Neural progenitor cell (in vitro differentiated cells): ENCODE measurements around the gene CRTC1. TPM values are rescaled to one million over a fixed set of nuclear protein-coding genes. Genes with fewer than 3 reads are reported as not detected.
"Not testable (repeated sequence)": the region's sequence is repeated elsewhere in the genome, so short reads cannot be mapped to it uniquely, and the experiment has no call there.

ENCODE experiments used
- DNase-seq: peaks from one replicate; pipeline ENCODE4 v3.0.0-alpha.2; 2016; ENCODE audit warnings: low spot score
- H2AFZ ChIP-seq: fragments of 200-600 bp; sonication (generic); replicated peaks from 2 replicates; pipeline ENCODE4 v1.6.1; 2016; ENCODE audit warnings: antibody characterized with exemption
- H3F3A ChIP-seq: fragments of 200-600 bp; sonication (generic); 2 replicates; pipeline ENCODE4 v1.6.1; 2016; ENCODE audit warnings: antibody characterized with exemption, low read depth
- H3K27ac ChIP-seq: fragments of 200-600 bp; sonication (generic); 2 replicates; pipeline ENCODE4 v1.5.1; 2016; ENCODE audit warnings: mild to moderate bottlenecking
- H3K27me3 ChIP-seq: fragments of 200-600 bp; sonication (generic); 2 replicates; pipeline ENCODE4 v1.6.1; 2016; ENCODE audit warnings: mild to moderate bottlenecking, moderate library complexity
- H3K36me3 ChIP-seq: fragments of 200-600 bp; sonication (generic); 2 replicates; pipeline ENCODE4 v1.5.1; 2016
- H3K4me1 ChIP-seq: fragments of 200-600 bp; sonication (generic); 2 replicates; pipeline ENCODE4 v1.6.1; 2016; ENCODE audit warnings: mixed run types
- H3K4me2 ChIP-seq: fragments of 200-600 bp; sonication (generic); 2 replicates; pipeline ENCODE4 v1.6.1; 2016
- H3K4me3 ChIP-seq: fragments of 200-600 bp; sonication (generic); 2 replicates; pipeline ENCODE4 v1.5.1; 2016
- H3K79me2 ChIP-seq: fragments of 200-600 bp; sonication (generic); 2 replicates; pipeline ENCODE4 v1.6.1; 2016; ENCODE audit warnings: low read depth
- H3K9ac ChIP-seq: fragments of 200-600 bp; sonication (generic); 2 replicates; pipeline ENCODE4 v1.6.1; 2016
- H3K9me3 ChIP-seq: fragments of 200-600 bp; sonication (generic); 2 replicates; pipeline ENCODE4 v1.5.1; 2016; ENCODE audit warnings: low read depth
- H4K20me1 ChIP-seq: fragments of 200-600 bp; sonication (generic); 2 replicates; pipeline ENCODE4 v1.6.1; 2016; ENCODE audit warnings: low read depth
- H3K27ac Mint-ChIP-seq: 3 replicates; pipeline ENCODE4 v1.8.0; 2021; ENCODE audit warnings: mixed read lengths
- H3K27me3 Mint-ChIP-seq: 2 replicates; pipeline ENCODE4 v1.8.0; 2022; ENCODE audit warnings: low read depth, mild to moderate bottlenecking, inconsistent platforms, moderate library complexity, mixed read lengths; ENCODE audit not compliant: insufficient read depth
- H3K36me3 Mint-ChIP-seq: 3 replicates; pipeline ENCODE4 v1.8.0; 2021; ENCODE audit warnings: mixed read lengths
- H3K4me1 Mint-ChIP-seq: 3 replicates; pipeline ENCODE4 v1.8.0; 2021; ENCODE audit warnings: mixed read lengths
- H3K4me3 Mint-ChIP-seq: 3 replicates; pipeline ENCODE4 v1.8.0; 2021; ENCODE audit warnings: mild to moderate bottlenecking, moderate library complexity, mixed read lengths
- H3K9me3 Mint-ChIP-seq: 3 replicates; pipeline ENCODE4 v1.8.0; 2020; ENCODE audit warnings: mixed read lengths
- EZH2 ChIP-seq: fragments of 200-600 bp; sonication (generic); IDR thresholded peaks from 2 replicates; pipeline ENCODE4 v1.6.1; 2017; ENCODE audit warnings: antibody characterized with exemption, mild to moderate bottlenecking, moderate library complexity
- EZH2phosphoT487 ChIP-seq: fragments of 200-600 bp; sonication (generic); IDR thresholded peaks from 2 replicates; pipeline ENCODE4 v1.6.1; 2017; ENCODE audit warnings: antibody characterized with exemption
- total RNA-seq: library from RNA; depleted of rRNA; stranded (reverse); fragments of >200 nt; gene quantifications from 2 replicates; pipeline ENCODE4 v1.2.3, GENCODE V29; 2015; ENCODE audit warnings: low replicate concordance
- TF ChIP-seq, protein P1 (sequence below): fragments of 200-600 bp; sonication (generic); IDR thresholded peaks from 2 replicates; pipeline ENCODE4 v1.5.1; 2017; ENCODE audit warnings: antibody characterized with exemption, mild to moderate bottlenecking

CRTC1 gene
- total RNA-seq, 1 donor from 2014 or later: 2.4 TPM

- no peaks in the 10 kb centered on the region for H3K79me2 ChIP-seq
- H3K4me1 Mint-ChIP-seq: peaks cover 35% of the 10 kb centered on the region
Observed at GRCh38 chr19:18733196-18733647, 49.7 kb downstream of the CRTC1 start.

DNA sequence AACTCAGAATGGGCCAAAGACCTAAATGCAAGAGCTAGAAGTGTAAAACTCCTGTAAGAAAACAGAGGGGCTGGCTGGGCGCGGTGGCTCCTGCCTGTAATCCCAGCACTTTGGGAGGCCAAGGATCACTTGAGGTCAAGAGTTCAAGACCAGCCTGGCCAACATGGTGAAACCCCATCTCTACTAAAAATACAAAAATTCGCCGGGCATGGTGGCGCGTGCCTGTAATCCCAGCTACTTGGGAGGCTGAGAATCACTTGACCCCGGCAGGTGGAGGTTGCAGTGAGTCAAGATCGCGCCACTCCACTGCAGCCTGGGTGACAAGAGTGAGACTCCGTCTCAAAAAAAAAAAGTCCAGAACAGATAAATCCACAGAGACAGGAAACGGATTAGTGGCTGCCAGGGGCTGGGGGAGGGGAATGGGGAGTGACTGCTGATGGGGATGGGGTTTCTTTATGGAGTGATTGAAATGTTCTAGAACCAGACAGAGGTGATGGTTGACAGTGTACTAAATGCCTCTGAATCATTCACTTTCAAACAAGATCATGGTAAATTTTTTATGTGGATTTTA is 50.4 kb downstream of the CRTC1 start:
- H3K36me3 ChIP-seq, DNase-seq, H3F3A ChIP-seq, H3K4me3 Mint-ChIP-seq, H3K9me3 ChIP-seq, H3K4me2 ChIP-seq, H2AFZ ChIP-seq, H3K9me3 Mint-ChIP-seq, H3K4me3 ChIP-seq, H3K27me3 ChIP-seq, H3K36me3 Mint-ChIP-seq, H3K27ac ChIP-seq, H3K79me2 ChIP-seq, H3K27me3 Mint-ChIP-seq, H3K9ac ChIP-seq: not testable (repeated sequence)
- Histone ChIP-seq H4K20me1 (peaks cover 42% of the 10 kb centered on the region), H3K4me1 (peaks cover 13% of the 10 kb centered on the region)
- H3K4me1 Mint-ChIP-seq: peaks cover 35% of the 10 kb centered on the region
- peak overlapping the region; percentile 66 for H3K27ac Mint-ChIP-seq

More at GRCh38 chr19:18733196-18733647, 49.7 kb downstream of the CRTC1 start:
- Histone ChIP-seq H3K36me3 (no peaks in the 10 kb centered on the region), H3K27ac (no peak overlapping the region), H3K4me1 (peaks cover 10% of the 10 kb centered on the region), H3K9ac (no peak overlapping the region), H3K4me3 (no peak overlapping the region), H3K4me2 (no peak overlapping the region), H3K27me3 (no peaks in the 10 kb centered on the region), H3K9me3 (no peaks in the 10 kb centered on the region), H4K20me1 (peaks cover 40% of the 10 kb centered on the region), H3F3A (peaks cover 5% of the 10 kb centered on the region), H2AFZ (no peak overlapping the region)
- DNase-seq: no peak
- Mint-ChIP-seq H3K27me3 (peaks cover 4% of the 10 kb centered on the region), H3K36me3 (no peaks in the 10 kb centered on the region), H3K4me3 (no peak overlapping the region), H3K27ac (peak overlapping the region; percentile 66), H3K9me3 (no peaks in the 10 kb centered on the region)
- TF ChIP-seq EZH2: no peak
- no peak for TF ChIP-seq EZH2phosphoT487

GRCh38 chr19:18735324-18735723 is 51.8 kb downstream of the CRTC1 start:
- Histone ChIP-seq H3K4me1 (peaks cover 13% of the 10 kb centered on the region), H3K4me2 (no peak overlapping the region), H2AFZ (no peak overlapping the region), H3K9ac (no peak overlapping the region), H3K79me2 (no peaks in the 10 kb centered on the region), H3K27ac (no peak overlapping the region), H3K4me3 (no peak overlapping the region), H3F3A (peaks cover 5% of the 10 kb centered on the region), H3K36me3 (no peaks in the 10 kb centered on the region), H3K9me3 (no peaks in the 10 kb centered on the region), H4K20me1 (peaks cover 40% of the 10 kb centered on the region), H3K27me3 (no peaks in the 10 kb centered on the region)
- peaks cover 36% of the 10 kb centered on the region for H3K4me1 Mint-ChIP-seq
- DNase-seq: no peak
- no peak for TF ChIP-seq EZH2
- TF ChIP-seq EZH2phosphoT487: no peak
- TF ChIP-seq, protein P1, sequence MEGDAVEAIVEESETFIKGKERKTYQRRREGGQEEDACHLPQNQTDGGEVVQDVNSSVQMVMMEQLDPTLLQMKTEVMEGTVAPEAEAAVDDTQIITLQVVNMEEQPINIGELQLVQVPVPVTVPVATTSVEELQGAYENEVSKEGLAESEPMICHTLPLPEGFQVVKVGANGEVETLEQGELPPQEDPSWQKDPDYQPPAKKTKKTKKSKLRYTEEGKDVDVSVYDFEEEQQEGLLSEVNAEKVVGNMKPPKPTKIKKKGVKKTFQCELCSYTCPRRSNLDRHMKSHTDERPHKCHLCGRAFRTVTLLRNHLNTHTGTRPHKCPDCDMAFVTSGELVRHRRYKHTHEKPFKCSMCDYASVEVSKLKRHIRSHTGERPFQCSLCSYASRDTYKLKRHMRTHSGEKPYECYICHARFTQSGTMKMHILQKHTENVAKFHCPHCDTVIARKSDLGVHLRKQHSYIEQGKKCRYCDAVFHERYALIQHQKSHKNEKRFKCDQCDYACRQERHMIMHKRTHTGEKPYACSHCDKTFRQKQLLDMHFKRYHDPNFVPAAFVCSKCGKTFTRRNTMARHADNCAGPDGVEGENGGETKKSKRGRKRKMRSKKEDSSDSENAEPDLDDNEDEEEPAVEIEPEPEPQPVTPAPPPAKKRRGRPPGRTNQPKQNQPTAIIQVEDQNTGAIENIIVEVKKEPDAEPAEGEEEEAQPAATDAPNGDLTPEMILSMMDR: no peak
- H3K36me3 Mint-ChIP-seq: no peaks in the 10 kb centered on the region
- no peak overlapping the region for H3K27ac Mint-ChIP-seq
- peaks cover 4% of the 10 kb centered on the region for H3K27me3 Mint-ChIP-seq
- no peak overlapping the region for H3K4me3 Mint-ChIP-seq
- no peaks in the 10 kb centered on the region for H3K9me3 Mint-ChIP-seq

DNA sequence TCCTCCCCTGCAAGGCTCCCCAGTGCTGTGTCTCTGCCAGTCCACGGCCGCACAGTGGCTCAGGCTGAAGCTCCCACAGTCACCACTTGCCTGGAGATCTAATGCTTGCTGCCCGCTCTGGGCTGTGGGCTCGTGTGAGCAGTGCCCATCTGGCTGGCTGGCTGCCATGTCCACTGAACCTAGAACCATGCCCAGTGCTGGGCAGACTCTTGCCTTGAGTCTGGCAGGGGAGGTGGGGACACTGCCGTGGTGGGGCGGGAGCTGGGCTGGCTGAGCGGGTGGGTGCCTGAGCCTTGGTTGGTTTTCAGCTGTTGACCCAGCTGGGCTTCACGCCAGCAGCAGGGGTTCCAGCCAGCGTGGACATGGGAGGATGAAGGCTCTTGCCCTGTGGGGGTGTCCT is 52.3 kb downstream of the CRTC1 start:
- Mint-ChIP-seq H3K27ac (no peak overlapping the region), H3K9me3 (no peaks in the 10 kb centered on the region), H3K27me3 (peaks cover 4% of the 10 kb centered on the region), H3K4me1 (peaks cover 40% of the 10 kb centered on the region), H3K4me3 (no peak overlapping the region), H3K36me3 (no peaks in the 10 kb centered on the region)
- Histone ChIP-seq H4K20me1 (peaks cover 38% of the 10 kb centered on the region), H3K4me3 (no peak overlapping the region), H3K27me3 (no peaks in the 10 kb centered on the region), H3K27ac (no peak overlapping the region), H3K9me3 (no peaks in the 10 kb centered on the region), H2AFZ (no peak overlapping the region), H3K9ac (no peak overlapping the region), H3K36me3 (no peaks in the 10 kb centered on the region), H3F3A (peaks cover 5% of the 10 kb centered on the region), H3K4me2 (no peak overlapping the region), H3K4me1 (peaks cover 13% of the 10 kb centered on the region), H3K79me2 (no peaks in the 10 kb centered on the region)
- no peak for DNase-seq
- no peak for TF ChIP-seq EZH2
- TF ChIP-seq, protein P1: no peak
- no peak for TF ChIP-seq EZH2phosphoT487
